Measurements from ENCODE around the gene CACNA1G. TPM values are rescaled to one million over a fixed set of nuclear protein-coding genes. Genes with fewer than 3 reads are reported as not detected.

The CACNA1G gene
- total RNA-seq, 1 donor from 2014 or later = 0.21 TPM

DNA sequence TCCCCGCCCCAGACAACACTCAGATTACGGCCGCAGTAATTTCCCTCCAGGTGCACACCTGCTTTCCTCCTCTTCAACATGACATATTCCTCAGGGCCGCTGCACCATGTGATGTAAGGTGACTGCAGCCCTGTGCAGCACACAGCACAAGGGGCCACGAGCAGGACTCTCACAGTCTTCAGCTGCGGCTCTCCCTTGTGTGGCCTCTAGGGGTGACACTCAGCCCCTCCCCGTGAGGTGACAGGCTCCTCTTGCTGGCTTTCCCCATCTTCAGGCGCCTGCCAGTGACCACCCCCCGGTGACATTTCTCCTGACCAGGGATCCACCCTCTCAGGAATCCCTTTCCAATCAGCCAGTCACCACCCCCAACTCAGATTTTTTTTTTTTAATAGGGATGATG is 42.8 kb downstream of the CACNA1G start:
- DNase-seq = no peak
- ATAC-seq = no peak

DNA sequence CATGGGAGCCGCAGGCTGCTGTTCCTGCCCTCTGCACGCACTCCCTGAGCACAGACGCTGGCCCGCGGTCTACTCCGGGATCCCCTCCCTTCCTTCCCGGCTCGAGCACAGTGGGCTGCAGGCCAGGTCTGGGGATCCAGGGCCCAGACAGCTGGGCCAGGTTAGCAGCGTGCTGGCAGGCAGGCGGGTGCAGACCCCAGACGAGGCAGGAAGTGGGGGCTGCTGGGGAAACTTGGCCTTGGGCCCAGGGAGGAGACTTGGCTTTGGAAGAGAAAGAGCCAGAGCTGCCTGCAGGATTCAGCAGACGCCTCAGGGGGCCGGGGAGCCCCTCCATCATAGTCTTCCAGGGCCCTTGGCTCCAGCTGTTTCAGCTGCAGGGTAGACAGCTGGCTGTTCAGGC is 44.0 kb downstream of the CACNA1G start:
- H3K9me3 ChIP-seq = no peaks in the 10 kb centered on the region
- peaks cover 19% of the 10 kb centered on the region for H3K27me3 ChIP-seq (ENCODE audit: low read depth)
- DNase-seq (peak; percentile 57), ATAC-seq (peak; percentile 44 to 70)
- intact Hi-C loops (cut with DNase I) = no loop called here
- H3K36me3 ChIP-seq = no peaks in the 10 kb centered on the region
- H3K4me3 ChIP-seq = no peak overlapping the region
- TF ChIP-seq, protein P1, sequence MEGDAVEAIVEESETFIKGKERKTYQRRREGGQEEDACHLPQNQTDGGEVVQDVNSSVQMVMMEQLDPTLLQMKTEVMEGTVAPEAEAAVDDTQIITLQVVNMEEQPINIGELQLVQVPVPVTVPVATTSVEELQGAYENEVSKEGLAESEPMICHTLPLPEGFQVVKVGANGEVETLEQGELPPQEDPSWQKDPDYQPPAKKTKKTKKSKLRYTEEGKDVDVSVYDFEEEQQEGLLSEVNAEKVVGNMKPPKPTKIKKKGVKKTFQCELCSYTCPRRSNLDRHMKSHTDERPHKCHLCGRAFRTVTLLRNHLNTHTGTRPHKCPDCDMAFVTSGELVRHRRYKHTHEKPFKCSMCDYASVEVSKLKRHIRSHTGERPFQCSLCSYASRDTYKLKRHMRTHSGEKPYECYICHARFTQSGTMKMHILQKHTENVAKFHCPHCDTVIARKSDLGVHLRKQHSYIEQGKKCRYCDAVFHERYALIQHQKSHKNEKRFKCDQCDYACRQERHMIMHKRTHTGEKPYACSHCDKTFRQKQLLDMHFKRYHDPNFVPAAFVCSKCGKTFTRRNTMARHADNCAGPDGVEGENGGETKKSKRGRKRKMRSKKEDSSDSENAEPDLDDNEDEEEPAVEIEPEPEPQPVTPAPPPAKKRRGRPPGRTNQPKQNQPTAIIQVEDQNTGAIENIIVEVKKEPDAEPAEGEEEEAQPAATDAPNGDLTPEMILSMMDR (IDR thresholded peaks at IDR 0.05) = no peak
- H3K4me1 ChIP-seq = peaks cover 17% of the 10 kb centered on the region
- no peak overlapping the region for H3K27ac ChIP-seq

More for the DNA sequence above, 42.8 kb downstream of the CACNA1G start:
- Histone ChIP-seq H3K27me3 (ENCODE audit: low read depth) (peaks cover 19% of the 10 kb centered on the region), H3K36me3 (no peaks in the 10 kb centered on the region), H3K9me3 (no peaks in the 10 kb centered on the region), H3K27ac (no peak overlapping the region), H3K4me1 (peaks cover 17% of the 10 kb centered on the region), H3K4me3 (no peak overlapping the region)
- TF ChIP-seq, protein P1 (IDR thresholded peaks at IDR 0.05) = no peak
- intact Hi-C loops (cut with DNase I) = no loop called here

DNA sequence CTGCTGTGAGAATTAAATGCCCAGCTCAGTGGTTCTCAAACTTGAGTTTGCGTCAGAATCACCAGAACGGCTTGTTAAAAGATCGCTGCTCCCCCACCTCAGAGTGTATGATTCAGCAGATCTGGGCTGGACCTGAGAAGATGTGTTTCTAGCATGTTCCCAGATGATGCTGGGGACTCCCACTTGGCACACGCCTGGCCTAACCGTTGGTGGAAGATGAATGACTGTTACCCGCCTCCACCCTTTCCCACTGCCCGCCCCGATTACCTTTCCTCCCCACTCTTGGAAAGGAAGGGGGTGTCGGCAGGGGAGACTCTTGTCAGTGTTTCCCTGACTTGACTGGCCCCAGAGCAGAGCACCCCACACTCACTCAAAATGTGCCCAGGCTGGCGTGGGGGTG is 44.9 kb downstream of the CACNA1G start:
- Histone ChIP-seq H3K4me3 (no peak overlapping the region), H3K9me3 (no peaks in the 10 kb centered on the region), H3K4me1 (peaks cover 17% of the 10 kb centered on the region), H3K27me3 (ENCODE audit: low read depth) (peaks cover 19% of the 10 kb centered on the region), H3K36me3 (no peaks in the 10 kb centered on the region), H3K27ac (no peak overlapping the region)
- DNase-seq (no peak), ATAC-seq (no peak)
- intact Hi-C loops (cut with DNase I) = no loop called here
- TF ChIP-seq, protein P1 (IDR thresholded peaks at IDR 0.05) = no peak

DNA sequence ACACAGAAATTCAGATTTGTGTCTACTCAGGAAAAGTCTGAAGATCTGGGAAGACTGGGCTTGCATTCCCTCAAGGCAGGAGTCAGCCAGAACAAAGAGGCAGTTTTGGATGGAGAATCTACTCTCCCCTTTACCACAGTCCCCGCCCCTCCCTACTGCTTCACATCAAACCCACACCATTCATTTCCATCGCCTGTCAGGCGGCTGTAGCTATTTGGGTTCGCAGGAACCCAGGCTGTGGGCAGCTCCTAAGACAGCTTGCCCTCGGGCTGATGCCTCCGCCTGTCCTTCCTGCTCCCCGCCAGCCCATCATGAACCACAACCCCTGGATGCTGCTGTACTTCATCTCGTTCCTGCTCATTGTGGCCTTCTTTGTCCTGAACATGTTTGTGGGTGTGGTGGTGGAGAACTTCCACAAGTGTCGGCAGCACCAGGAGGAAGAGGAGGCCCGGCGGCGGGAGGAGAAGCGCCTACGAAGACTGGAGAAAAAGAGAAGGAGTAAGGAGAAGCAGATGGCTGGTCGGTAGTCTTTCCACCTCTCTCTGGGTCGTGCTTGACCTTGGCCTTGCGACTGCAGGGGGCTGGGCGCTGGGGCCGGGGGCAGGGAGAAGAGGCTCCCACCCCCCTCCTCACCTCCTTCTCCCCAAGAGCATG is 47.1 kb downstream of the CACNA1G start:
- intact Hi-C loops (cut with DNase I) = no loop called here
- Histone ChIP-seq H3K36me3 (no peaks in the 10 kb centered on the region), H3K4me3 (no peak overlapping the region), H3K9me3 (no peaks in the 10 kb centered on the region), H3K4me1 (peaks cover 17% of the 10 kb centered on the region), H3K27me3 (ENCODE audit: low read depth) (peaks cover 10% of the 10 kb centered on the region), H3K27ac (no peak overlapping the region)
- ATAC-seq = no peak
- TF ChIP-seq, protein P1 (IDR thresholded peaks at IDR 0.05) = no peak
- DNase-seq = no peak

DNA sequence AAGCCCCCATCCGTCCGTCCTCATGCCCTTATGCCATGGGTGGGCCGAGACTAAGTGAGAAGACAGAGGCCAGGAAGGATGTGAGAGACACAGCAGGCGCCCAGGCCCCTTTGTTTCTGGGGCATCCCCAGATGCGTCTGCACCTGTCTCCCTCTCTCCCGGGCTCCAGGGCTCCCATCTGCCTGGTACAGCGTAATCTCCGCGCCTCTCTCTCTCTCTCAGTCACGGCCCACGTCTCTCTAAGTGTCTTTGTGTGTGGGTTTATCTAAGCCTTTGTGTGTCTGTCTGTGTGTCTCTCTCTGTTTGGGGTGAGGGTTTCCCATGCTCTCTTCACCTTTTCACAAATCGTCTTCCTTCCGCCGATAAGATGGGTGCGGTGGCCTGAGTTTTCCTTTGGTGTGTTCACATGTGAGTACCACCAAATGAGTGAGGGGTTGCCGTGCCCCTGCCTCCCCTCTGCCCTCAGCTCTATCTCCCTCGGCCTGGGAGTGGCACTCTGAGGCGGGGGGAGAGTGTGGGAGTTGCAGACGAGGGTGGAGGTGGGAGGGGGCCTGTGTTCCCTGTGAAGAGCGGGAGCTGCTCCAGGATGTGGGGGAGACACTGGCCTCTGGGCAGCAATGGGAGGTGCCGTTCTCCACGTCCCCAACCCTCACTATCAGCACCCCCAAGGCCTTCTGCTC is 48.3 kb downstream of the CACNA1G start:
- Histone ChIP-seq H3K36me3 (no peaks in the 10 kb centered on the region), H3K9me3 (no peaks in the 10 kb centered on the region), H3K4me1 (peaks cover 17% of the 10 kb centered on the region), H3K4me3 (no peak overlapping the region), H3K27me3 (ENCODE audit: low read depth) (peaks cover 10% of the 10 kb centered on the region), H3K27ac (no peak overlapping the region)
- no peak for DNase-seq
- intact Hi-C loops (cut with DNase I) = no loop called here
- ATAC-seq = no peak
- TF ChIP-seq, protein P1 (IDR thresholded peaks at IDR 0.05) = no peak
